ENCODE results near the gene NFIB. TPM values are rescaled to one million over a fixed set of nuclear protein-coding genes. Genes with fewer than 3 reads are reported as not detected.

Gene NFIB
- total RNA-seq, 1 donor from 2014 or later, result 153 TPM

DNA sequence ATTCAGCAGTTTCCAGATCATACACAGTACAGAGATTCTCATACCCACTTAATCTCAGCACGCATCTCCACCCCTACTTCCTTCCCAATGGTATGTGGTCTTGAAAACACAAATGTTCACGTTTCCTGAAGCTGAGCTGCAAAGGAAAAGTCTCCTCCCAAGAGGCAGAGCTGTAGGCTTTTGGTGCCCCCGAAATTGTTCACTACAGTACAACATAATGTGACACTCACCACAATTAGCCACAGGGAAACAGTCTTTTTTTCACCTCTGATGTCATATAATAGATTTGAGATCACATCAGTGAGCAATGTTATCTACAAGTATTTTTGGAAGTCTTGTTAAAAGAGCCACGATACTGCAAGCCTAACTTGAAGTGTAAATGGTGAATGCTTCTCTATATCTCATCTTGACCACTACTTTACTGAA, 40.2 kb downstream of the NFIB start:
- DNase-seq, result peak; percentile 83

DNA sequence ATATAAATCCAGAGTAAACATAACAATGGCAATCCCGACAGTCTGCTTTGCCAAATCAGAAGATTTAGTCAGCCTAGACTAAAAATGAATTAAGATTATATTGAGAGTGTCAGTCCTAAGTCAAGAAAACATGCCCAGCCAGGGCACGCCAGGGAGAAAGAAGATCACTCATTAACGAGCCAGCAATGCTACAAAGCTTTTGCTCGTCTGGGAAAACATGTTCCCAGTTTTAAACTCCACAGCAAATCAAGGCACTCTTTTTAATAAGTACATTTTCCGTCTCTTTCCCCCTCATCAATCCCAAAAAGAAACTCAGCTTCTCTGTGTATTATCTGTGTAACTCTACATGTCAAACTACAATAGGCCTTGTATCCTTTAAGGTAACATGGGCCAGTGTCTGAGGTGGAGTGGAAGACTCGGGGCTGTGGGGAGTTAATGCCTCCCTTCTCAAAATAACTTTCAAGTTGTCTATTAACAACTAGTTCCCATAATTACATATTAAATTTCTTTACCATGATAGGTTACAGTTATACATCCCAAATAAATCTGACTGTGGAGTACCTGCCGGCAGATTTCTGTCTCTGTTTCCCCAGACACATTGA, 40.9 kb downstream of the NFIB start:
- peak; percentile 24 for DNase-seq

DNA sequence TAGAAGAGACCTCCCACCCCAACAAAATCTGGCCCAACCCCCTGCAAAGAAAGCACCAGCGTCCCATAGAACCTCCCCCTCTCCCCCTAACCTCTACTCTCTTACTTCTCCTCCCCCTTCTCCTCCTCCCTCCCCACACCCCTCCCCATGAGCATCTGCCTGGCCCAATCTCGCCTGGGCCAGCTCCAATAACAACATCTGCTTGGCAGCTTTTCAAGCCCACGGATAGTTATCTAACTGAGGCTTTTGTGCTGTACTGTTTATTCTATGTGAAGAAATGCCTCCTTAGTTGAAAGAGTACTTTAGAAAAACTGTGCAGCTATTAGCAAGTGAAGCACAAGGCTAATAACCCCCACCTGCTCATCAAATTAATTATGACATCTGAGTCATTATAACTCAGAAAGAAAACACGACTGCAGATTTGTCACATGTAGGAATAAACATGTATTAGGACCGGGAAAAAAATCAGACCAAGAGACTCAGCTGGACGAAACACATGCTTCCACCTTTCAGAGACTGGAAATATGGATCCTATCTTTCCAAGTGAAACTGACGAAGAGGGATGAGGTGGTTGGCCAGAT, 42.8 kb downstream of the NFIB start:
- peak; percentile 86 for DNase-seq

DNA sequence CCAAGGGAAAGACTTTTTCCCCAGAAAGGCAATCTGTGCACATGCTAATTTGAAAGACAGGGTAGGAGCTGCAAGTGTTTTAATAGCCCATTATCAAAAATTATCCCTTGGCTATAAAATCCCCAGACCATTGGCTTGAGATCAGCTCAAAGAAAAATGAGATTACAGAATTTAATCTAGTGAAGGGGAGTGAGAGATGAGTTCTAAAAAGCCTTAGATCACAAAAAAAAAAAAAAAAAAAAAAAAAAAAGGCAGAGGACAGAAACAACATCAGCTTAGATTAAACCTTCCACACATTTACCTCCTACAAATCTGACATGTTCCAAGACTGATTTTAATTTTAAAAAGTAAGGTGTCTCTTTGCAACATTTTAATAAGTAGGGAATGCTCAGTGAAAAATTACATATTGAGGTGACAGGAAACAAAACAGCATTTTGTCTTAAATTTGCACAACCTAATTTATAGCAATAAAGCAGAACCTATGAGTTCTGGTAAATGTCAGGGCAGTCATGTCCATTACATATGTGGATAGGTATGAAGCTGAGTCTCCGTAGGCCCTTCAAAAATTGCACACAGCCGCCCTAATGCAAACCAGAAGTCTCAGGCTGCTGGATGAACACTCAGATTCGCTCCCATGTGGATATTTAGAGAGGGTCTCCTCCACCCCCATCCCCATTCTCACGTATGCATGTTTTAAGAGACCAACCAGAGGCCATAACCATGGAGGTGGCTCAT, 43.4 kb downstream of the NFIB start:
- peak; percentile 21 for DNase-seq

DNA sequence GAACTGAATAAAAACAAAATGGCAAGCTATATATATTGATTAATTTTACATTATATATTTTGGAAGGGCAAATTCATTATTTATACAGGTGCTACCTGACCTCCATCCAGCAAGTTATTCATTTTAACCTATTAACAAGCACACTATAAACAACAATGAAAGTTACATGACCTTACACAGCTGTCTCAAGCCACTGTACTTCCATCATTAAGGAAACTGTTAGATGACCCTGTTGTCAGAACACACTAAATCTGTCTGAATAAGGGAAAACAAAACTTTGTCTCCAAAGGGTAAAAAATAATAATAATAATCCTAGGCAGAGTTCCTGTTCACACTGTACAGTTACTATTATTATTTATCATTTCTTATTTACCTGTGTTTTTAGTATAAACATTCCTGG, 44.0 kb downstream of the NFIB start:
- peak; percentile 59 for DNase-seq

DNA sequence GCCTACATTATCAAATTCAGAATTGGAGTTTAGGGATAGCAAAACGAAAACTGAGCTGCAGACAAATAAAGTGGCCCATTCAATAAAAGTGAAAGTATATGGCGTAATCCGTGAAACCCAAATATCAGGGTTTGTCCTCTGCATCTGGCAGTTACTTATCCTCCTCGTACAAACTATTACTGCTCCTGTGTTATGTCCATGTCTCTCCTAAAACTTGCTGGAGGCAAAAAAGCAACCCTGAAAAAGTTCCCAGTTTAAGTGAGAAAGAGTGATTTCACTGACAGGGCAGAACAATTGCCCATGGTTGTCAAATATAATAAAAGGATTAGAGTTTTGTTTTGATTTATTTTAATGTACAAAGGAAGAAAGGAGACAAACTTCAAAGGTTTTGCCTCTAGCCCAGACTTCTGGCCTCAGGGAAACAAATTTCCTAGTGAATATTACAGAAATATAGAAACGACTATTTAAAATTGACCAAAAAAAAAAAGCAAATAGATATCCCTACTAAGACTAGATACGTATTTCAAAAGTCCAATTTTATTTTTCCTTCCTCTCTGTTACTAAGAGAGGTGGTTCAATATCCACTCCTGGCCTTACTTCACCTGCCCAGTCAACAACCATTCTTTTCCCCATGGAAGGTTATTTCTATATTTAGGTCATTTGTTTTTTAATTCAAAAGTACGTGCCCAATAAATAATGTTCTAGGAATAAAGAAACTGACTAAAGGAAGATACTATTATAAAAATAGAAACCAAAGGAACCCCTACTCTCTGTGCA, 50.0 kb downstream of the NFIB start:
- no peak for DNase-seq

DNA sequence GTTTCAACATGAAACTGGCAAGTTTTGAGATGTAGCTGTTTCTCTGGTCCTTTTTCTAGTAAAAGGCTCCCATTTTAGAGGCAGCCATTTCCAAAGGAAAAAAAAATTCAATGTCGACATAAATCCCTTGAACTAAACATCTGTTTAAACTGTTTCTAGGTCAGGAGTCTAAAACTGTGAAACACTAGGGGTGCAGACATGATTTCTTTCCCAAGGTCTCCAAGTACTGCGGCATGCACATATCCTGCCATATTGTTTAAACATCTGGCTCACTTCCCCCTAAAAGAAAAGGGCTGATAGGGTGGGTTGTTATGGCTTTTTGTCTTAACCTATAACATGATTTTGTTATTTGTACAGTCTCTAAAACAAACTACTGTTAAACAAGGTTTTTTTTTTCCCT, 51.1 kb downstream of the NFIB start:
- no peak for DNase-seq

DNA sequence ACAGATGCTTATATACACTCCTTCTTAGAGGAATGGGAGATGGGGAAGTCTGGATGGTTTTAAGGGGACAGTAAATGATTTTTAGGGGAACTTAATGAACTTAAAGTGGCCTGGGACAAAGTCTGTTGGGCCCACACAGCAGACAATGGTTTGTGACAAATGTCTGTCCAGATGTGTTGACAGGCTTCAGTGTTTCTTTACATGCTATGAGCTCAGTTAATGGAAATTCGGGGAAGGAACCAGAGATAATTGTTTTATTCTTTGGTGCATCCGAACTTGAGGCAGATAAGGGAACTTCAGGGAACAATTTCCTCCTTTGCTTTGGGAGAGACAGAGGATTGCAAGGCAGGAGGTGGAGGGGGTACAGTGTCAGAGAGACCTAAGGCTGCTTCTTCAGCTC, 52.3 kb downstream of the NFIB start:
- no peak for DNase-seq

DNA sequence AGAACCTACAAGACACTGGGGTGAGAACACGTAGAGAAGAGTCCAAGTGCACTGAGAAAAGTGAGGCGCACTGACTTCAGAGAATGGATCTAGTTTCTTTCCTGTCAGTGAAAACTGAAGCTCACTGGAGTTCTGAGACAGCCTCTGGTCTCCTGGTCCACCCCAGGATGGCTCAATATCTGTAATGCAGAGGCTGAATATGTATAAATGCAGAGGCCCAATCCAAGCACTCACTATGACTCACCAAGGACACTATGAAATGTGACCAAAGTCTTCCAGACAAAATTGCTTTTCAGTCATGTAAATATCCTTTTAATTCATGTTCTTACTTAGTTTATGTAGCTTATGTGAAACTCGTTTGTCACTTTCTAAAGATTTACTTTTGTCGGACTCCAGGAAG, 53.8 kb downstream of the NFIB start:
- no peak for DNase-seq

DNA sequence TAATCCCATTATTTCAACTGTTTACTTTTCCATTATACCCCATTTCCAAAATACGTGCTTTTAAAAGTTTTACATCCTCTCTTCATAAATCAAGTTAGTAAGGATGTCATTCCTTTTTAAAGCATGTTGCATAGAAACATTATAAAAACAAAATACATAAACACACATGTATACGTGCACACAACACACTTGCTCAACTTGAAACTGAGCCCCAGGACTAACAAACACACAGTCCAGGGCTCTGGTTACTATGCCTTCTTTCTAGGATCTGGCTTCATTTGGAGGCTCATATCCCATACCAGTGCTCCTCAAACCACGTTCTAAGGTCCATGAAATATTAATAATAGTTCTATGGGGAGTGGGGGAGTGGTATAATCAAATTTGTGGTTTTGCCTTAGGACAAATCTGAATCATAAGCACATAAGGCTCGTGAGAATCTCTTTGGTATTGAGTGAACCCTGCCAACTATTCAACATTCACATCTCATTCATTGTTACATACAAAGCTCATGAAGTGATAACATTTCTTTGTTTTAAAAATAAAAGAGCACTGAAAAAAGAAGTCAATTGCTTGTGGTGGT, 55.2 kb downstream of the NFIB start:
- DNase-seq, result no peak

DNA sequence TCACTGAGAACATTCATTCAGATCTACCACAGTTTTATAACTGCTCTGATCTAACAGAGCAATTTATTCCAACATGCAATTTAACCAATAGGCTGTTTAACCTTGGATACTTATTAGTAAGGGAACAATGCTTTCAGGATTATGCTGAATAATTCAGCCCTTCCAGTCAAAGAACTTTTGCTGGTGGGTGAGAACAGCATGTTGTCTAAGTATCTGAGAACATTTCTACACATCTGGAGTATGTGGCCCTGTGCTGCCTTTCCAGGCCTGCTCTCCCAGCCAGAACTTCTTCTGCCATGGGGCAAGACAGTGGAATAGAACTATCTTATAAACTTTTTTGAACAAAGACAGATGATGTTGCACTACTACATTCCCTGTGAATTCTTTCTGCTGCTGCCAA, 55.8 kb downstream of the NFIB start:
- no peak for DNase-seq

DNA sequence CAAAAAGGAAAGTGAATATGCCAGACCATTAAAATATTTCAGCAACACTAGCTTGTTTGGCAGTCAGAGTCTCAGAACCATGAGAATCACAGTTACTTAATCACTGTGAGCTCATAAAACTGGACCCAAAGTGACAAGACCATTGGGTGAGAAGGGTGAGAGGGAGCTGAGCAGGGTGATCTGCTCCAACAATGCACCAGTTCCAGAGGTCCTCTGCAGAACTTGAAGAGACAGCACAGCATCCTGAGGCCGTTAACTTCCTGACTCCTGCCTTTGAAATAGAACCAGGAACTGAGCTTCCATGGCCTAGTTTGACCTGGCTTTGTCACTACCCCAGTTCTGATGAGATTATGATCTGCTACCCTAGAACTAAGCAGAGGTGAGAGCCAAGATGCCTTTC, 57.4 kb downstream of the NFIB start:
- peak; percentile 31 for DNase-seq

DNA sequence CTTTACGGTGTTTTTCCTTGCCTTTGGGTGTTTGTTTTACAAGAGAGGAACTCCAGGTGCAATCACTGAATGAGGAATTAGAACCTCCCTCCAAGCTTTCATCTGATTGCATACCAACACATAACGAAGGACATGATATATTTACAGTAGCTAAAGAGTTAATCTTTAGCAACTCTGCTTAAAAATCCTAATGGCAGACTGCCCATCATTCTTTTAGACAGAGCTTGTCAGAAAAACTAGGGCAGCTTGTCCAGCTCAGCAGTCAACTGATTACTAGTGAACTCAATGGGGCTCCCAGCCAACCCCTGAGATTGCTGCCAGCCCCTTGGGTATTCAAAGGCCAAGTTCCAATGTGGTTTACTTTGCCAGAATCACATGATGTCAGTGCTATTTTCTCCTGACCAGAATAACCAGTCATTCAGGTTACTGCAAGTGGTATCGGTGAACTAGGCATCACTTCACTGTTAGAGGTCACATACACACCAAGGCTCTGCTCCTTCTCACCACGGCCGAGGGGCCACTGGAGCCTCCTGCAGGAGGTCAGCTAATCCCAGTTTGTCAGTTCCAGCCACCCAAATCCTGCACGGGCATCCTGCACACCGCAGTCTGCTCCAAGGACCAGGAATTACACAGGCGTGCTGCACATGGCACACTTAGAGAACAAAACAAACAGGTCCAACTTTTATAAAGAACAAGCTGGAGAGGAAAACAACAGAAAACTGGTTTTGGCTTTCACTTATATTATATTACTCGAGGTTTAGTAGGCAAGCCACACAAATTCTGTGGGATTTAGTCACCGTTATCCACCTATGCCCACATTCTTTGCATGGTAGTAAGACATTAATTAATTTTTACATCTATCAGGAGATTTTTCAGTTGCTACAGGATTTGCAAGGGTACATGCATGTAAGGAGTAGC, 62.5 kb downstream of the NFIB start:
- DNase-seq, result peak; percentile 75

DNA sequence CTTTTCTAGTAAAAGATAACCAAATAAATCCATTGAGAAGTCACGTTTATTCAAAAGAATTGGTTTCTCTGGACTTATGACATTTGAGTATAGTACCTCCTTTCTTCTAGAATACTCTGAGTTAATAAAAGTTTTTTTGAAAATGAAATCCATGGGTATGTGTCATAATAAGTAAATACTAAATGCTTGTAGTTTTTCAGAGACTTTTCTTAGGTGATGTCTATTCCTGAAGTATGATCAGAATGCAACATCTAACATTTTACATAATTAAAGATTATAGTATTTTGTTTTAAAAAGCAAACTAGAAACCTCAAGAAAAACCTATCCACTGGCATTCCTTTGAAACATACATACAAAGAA, 63.2 kb downstream of the NFIB start:
- DNase-seq, result no peak

DNA sequence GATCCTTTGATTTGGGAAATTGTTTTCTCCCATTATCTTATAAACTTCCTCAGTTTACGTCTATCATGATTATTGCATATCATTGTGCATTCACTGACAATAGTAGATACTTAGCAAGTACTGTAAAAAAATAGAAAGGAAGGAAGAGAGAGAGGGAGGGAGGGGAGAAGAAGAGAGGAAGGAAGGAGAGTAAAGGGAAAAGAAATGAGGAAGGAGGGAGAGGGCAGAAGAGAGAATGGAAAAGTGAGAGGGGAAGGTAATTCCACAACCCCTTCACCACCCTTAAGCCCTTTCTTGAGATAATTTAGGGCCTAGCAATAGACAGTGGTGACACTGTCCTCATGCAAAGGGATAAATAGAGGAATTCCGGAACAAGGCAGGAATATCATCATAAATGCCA, 64.4 kb downstream of the NFIB start:
- no peak for DNase-seq

DNA sequence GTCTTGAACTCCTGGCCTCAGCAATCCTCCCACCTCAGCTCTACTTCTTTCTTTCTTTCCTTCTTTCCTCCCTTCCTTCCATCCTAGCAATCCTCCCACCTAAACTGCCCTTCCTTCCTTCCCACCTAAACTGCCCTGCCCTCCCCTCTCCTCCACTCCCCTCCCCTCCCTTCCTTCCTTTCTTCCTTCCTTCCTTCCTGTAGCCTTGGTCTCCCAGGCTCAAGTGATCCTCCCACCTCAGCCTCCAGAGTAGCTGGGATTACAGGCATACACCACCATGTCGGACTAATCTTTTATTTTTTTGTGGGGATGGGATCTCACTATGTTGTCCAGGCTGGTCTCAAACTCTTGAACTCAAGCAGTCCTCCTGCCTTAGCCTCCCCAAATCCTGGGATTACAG, 65.8 kb downstream of the NFIB start:
- no peak for DNase-seq

DNA sequence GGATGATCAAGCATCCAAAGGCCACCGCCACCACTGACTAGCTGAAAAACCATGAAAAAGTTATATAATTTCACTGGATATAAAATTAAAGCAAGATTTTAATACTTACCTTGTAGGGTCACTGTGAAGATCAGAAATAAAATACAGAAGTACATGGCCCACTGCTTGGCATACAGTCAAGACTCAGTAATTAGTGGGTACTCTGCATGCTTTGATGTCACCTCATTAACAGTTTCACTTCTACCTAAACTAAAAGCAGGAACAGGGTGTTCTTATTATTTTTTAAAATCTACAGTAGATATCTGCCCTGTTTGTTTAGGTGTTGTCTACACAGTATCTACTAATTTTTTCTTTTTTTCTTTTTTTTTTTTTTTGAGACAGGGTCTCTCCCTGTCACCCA, 66.4 kb downstream of the NFIB start:
- no peak for DNase-seq

DNA sequence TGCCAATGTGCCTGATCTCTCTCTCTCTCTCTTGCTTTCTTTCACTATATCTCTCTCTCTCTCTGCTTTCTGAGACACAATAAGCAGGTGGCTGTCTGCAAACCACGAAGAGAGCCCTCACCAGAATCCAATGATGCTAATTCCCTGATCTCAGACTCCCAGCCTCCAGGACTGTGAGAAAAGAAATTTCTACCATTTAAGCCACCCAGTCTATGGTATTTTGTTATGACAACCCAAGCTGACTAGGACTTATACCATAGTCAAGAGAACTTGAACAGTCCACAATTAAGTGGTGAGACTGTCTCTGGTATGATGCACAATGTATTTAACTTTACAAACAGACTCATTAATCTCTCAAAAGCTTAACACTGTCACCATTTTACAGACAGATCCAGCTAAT, 67.0 kb downstream of the NFIB start:
- no peak for DNase-seq

DNA sequence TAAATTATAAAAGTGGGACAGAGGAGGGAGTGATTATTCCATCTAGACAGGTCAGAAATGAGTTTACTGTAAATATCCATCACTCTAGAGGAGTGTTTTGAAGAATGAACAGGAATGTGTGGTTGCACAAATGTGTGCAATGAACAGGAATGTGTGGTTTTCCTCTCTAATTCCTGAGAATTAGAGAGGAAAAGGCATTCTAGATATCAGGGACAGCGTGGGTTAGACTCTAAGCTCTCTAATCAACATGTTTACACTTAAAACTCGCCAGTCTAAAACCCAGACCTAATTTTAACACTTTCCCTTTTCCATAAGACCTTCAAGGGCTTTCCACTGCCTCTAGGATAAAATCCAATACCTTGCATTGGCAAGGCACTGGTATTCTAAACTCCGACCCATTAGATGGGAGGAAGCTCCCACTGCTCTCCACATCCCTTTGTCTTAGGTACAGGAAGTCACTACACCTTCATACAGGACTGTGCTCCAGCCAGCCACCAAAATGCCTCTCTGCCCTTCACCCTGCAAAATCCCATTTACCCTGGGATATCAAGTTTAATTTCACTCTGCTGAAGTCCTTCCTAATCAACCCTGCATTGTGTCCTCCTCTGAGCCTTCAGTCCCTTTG, 67.9 kb downstream of the NFIB start:
- peak; percentile 23 for DNase-seq

DNA sequence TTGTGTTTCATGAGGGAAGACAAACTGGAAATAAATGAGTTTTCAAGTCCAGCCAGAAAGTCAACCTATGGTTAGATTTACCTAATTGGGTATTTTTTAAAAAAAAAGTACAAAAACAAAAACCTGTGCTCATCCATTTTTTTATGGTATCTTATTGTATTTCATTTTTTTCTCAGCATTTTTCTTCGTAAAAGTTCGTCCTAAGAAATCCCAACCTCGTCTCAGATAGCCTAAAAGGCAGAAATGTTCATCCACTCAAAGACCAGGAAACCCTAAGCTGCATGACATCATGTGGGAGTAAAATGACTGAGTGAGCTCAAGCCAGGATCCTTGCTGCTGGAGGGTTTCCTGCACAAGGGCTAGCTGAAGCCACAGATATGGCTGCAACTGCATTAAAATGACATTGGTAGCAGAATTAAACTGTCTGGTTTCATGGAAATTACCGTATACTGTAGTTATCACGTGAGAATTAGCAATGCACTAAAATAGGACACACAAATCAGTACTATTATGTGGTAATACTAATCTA, 70.4 kb downstream of the NFIB start:
- peak; percentile 66 for DNase-seq

DNA sequence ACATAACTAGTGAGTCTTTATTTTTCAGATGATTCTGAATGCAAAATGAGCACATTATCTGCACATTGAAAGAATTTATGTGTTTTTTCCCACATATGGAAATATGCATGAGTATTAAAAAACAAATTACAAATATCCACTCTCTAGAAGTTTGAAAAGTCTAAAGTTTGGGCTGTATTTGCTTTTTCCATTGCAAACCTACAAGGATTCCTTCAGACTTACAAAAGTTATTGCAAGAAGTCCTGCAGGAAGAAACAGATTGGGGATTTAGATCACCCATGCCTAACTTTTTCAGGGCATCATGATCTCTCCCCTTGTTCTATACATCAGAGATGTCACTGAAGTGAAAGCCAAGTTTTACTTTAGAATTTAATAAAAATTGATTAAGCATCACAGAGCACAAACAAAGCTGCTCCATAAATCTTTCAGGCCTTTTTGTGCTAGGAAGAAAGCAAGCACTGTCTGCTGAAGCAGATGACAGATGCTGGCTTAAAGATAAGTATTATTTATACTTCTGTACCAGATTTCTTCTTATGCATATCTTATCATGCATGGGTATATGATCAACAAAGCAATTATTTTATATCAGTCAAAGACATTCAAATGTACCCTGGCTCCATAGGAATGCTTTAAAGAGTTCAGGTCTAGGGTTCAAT, 71.7 kb downstream of the NFIB start:
- no peak for DNase-seq

Data from dermis blood vessel endothelial cell (primary cell).